ENCODE measurements around the gene DIPK1B.
A peak's percentile ranks its signal among the peaks of the same experiment; 100 is the strongest.

DNA sequence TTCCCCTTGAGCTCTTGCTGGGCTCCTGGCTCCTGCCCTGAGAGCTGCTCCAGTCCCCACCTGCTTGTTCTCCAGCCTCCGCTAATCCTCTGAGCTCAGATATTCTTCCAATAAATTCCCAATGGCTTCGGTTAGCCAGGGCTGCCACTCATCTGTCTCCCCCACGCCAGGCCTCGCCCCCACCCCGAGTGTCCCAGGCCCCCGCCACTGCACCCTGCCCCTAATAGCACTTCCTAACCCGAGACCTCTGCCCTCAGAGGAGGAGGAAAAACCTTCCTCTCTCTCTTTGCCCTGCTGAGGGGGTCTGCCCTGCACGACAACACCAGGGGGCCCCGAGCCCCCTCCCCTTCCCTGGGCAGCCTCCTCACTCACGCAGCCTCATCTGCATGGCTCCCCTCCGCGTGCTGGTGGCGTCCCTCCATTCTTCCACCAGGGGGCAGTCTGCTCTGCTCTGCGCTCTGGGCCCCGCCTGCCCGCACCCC, 57.4 kb downstream of the DIPK1B start:
- TF ChIP-seq, protein P1, sequence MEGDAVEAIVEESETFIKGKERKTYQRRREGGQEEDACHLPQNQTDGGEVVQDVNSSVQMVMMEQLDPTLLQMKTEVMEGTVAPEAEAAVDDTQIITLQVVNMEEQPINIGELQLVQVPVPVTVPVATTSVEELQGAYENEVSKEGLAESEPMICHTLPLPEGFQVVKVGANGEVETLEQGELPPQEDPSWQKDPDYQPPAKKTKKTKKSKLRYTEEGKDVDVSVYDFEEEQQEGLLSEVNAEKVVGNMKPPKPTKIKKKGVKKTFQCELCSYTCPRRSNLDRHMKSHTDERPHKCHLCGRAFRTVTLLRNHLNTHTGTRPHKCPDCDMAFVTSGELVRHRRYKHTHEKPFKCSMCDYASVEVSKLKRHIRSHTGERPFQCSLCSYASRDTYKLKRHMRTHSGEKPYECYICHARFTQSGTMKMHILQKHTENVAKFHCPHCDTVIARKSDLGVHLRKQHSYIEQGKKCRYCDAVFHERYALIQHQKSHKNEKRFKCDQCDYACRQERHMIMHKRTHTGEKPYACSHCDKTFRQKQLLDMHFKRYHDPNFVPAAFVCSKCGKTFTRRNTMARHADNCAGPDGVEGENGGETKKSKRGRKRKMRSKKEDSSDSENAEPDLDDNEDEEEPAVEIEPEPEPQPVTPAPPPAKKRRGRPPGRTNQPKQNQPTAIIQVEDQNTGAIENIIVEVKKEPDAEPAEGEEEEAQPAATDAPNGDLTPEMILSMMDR (IDR thresholded peaks at IDR 0.05; ENCODE audit: low read depth, low read length, poor library complexity, severe bottlenecking): peak; percentile 70
- TF ChIP-seq EZH2phosphoT487 (IDR thresholded peaks at IDR 0.05; ENCODE audit: borderline replicate concordance, low read length): no peak
